ENCODE data around the gene PSMC2. TPM values are rescaled to one million over a fixed set of nuclear protein-coding genes. Genes with fewer than 3 reads are reported as not detected.

The PSMC2 gene
- total RNA-seq, 2 experiments from 2014 or later: 132 to 137 TPM

GRCh38 chr7:103325744-103326143 is 21.7 kb upstream of the PSMC2 start:
- ATAC-seq: peak; percentile 89
- no peak for DNase-seq

GRCh38 chr7:103336761-103337160 is 10.7 kb upstream of the PSMC2 start:
- POLR2A ChIA-PET: no interaction called here
- no peak overlapping the region for H3K27ac Mint-ChIP-seq
- H3K36me3 Mint-ChIP-seq (ENCODE audit: low read depth): peaks cover 43% of the 10 kb centered on the region

More at GRCh38 chr7:103325744-103326143, 21.7 kb upstream of the PSMC2 start:
- ChIA-PET POLR2A (interaction anchor here (1.4 to 1.8 kb wide), 2 partner anchors 10 to 22 kb away, joined by 5 read pairs; partner anchors contain the start of gene PSMC2), CTCF (interaction anchor here (1.9 kb wide), 1 partner anchor 18 kb away, joined by 4 read pairs; no protein-coding TSS in a partner anchor)
- Mint-ChIP-seq H3K4me3 (no peak overlapping the region), H3K27ac (peak overlapping the region; percentile 88), H3K27me3 (no peaks in the 10 kb centered on the region), H3K36me3 (ENCODE audit: low read depth) (peaks cover 32% of the 10 kb centered on the region), H3K4me1 (ENCODE audit: low read depth) (peaks cover 21% of the 10 kb centered on the region), H3K9me3 (no peaks in the 10 kb centered on the region)
- TF ChIP-seq, protein P1, sequence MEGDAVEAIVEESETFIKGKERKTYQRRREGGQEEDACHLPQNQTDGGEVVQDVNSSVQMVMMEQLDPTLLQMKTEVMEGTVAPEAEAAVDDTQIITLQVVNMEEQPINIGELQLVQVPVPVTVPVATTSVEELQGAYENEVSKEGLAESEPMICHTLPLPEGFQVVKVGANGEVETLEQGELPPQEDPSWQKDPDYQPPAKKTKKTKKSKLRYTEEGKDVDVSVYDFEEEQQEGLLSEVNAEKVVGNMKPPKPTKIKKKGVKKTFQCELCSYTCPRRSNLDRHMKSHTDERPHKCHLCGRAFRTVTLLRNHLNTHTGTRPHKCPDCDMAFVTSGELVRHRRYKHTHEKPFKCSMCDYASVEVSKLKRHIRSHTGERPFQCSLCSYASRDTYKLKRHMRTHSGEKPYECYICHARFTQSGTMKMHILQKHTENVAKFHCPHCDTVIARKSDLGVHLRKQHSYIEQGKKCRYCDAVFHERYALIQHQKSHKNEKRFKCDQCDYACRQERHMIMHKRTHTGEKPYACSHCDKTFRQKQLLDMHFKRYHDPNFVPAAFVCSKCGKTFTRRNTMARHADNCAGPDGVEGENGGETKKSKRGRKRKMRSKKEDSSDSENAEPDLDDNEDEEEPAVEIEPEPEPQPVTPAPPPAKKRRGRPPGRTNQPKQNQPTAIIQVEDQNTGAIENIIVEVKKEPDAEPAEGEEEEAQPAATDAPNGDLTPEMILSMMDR (IDR thresholded peaks at IDR 0.05): no peak
- intact Hi-C loops (cut with micrococcal nuclease): no loop called here

DNA sequence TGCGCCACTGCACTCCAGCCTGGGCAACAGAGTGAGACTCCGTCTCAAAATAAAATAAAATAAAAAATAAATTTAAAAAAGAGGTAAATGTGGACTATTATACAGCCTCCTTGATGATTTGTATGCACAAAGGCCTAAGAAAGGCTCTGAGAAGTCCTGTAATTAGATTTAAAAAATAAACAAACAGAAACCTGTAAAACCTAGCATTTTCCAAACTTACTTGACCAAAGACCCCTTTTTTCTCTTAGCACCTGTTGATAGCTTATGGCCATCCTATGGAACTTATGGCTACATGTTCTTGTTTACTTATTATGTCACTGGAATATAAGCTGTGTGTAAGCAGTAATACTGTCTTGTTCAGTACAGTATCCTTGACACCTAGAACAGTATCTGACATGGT is 8.6 kb upstream of the PSMC2 start:
- Mint-ChIP-seq H3K36me3 (ENCODE audit: low read depth) (peaks cover 48% of the 10 kb centered on the region), H3K27ac (peak overlapping the region; percentile 3), H3K9me3 (no peaks in the 10 kb centered on the region), H3K4me1 (ENCODE audit: low read depth) (peaks cover 33% of the 10 kb centered on the region), H3K4me3 (no peak overlapping the region), H3K27me3 (no peaks in the 10 kb centered on the region)
- ATAC-seq (no peak), DNase-seq (no peak)
- ChIA-PET CTCF (interaction anchor here (0.7 to 1.1 kb wide), 3 partner anchors 23 to 41 kb away, joined by 3 to 4 read pairs (median 3); partner anchors contain the start of gene PMPCB), POLR2A (interaction anchor here (1.2 to 2.5 kb wide), 4 partner anchors 9 to 18 kb away, joined by 4 to 8 read pairs (median 6); partner anchors contain the start of gene PSMC2)
- intact Hi-C loops (cut with micrococcal nuclease): no loop called here
- TF ChIP-seq, protein P1 (IDR thresholded peaks at IDR 0.05): no peak

More at GRCh38 chr7:103336761-103337160, 10.7 kb upstream of the PSMC2 start:
- Mint-ChIP-seq H3K27me3 (no peaks in the 10 kb centered on the region), H3K4me3 (no peak overlapping the region), H3K9me3 (no peaks in the 10 kb centered on the region), H3K4me1 (ENCODE audit: low read depth) (peaks cover 27% of the 10 kb centered on the region)
- CTCF ChIA-PET: no interaction called here
- TF ChIP-seq, protein P1 (IDR thresholded peaks at IDR 0.05): no peak
- intact Hi-C loops (cut with micrococcal nuclease): no loop called here
- no peak for DNase-seq
- no peak for ATAC-seq

DNA sequence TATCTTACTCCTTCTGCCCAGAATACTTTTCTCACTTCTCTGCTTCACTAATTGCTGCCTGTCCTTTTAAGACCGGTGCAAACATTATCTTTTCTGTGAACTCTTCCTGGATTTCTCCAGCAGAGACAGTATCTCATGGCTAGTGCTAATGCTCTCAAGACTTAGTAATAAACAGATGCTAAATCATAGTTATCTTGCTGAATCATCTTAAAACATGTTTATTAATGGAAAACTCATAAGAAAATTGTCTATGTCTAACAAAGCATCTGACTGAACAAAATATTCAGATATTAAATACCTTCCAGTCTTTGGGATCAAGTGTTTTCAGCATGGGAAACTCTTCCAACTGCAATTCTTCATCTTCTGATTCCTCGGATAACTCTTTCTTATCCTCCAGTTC is 6.0 kb upstream of the PSMC2 start:
- CTCF ChIA-PET: no interaction called here
- DNase-seq (no peak), ATAC-seq (no peak)
- Mint-ChIP-seq H3K36me3 (ENCODE audit: low read depth) (peaks cover 52% of the 10 kb centered on the region), H3K9me3 (no peaks in the 10 kb centered on the region), H3K4me1 (ENCODE audit: low read depth) (peaks cover 43% of the 10 kb centered on the region), H3K27me3 (no peaks in the 10 kb centered on the region), H3K27ac (peak overlapping the region; percentile 26), H3K4me3 (peak overlapping the region; percentile 48)
- intact Hi-C loops (cut with micrococcal nuclease): no loop called here
- POLR2A ChIA-PET: interaction anchor here (0.6 to 1.4 kb wide), 2 partner anchors 19 to 28 kb away, joined by 3 to 6 read pairs; no protein-coding TSS in a partner anchor
- TF ChIP-seq, protein P1 (IDR thresholded peaks at IDR 0.05): no peak

- ChIA-PET POLR2A (interaction anchor here (0.6 to 2.6 kb wide), 9 partner anchors 9 to 46 kb away, joined by 3 to 15 read pairs (median 3); partner anchors contain the start of gene PMPCB), CTCF (interaction anchor here (1.0 to 1.6 kb wide), 6 partner anchors 8 to 46 kb away, joined by 3 to 6 read pairs (median 4); partner anchors contain the start of gene PMPCB)
- intact Hi-C loops (cut with micrococcal nuclease): no loop called here
- Mint-ChIP-seq H3K27me3 (no peaks in the 10 kb centered on the region), H3K4me3 (peak overlapping the region; percentile 94), H3K4me1 (ENCODE audit: low read depth) (peaks cover 44% of the 10 kb centered on the region), H3K27ac (peak overlapping the region; percentile 99), H3K9me3 (no peaks in the 10 kb centered on the region), H3K36me3 (ENCODE audit: low read depth) (peaks cover 45% of the 10 kb centered on the region)
- TF ChIP-seq, protein P1 (IDR thresholded peaks at IDR 0.05): no peak
- ATAC-seq: no peak
- no peak for DNase-seq
These were observed 4.1 kb upstream of the PSMC2 start for GRCh38 chr7:103343332-103343731.

Data from activated CD8-positive, alpha-beta T cell treated with anti-CD3 and anti-CD28 coated beads for 36 hours (primary cell).